Measurements from ENCODE around the gene SCEL.

DNA sequence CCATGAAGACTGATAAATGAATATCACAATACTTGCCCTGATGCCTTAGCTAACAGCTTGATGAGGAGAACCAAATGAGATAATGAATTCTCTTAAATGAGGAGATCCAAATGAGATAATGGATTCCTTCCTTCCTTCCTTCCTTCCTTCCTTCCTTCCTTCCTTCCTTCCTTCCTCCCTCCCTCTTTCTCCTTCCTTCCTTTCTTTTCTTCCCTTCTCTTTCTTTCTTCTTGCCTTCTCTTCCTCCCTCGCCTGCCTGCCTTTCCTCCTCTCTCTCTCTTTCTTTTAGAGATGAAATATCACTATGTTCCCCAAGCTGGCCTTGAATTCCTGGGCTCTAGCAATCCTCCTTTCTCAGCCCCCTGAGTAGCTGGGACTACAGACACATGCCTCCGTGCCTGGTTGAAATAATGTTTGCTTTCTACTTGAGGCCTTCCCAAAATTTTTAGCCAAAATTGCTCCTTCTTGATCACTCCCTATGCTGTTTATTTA, 158.0 kb downstream of the SCEL start:
- TF ChIP-seq, protein P1, sequence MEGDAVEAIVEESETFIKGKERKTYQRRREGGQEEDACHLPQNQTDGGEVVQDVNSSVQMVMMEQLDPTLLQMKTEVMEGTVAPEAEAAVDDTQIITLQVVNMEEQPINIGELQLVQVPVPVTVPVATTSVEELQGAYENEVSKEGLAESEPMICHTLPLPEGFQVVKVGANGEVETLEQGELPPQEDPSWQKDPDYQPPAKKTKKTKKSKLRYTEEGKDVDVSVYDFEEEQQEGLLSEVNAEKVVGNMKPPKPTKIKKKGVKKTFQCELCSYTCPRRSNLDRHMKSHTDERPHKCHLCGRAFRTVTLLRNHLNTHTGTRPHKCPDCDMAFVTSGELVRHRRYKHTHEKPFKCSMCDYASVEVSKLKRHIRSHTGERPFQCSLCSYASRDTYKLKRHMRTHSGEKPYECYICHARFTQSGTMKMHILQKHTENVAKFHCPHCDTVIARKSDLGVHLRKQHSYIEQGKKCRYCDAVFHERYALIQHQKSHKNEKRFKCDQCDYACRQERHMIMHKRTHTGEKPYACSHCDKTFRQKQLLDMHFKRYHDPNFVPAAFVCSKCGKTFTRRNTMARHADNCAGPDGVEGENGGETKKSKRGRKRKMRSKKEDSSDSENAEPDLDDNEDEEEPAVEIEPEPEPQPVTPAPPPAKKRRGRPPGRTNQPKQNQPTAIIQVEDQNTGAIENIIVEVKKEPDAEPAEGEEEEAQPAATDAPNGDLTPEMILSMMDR (IDR thresholded peaks at IDR 0.05; ENCODE audit: low read length) = no peak
- no peak for TF ChIP-seq EZH2 (optimal IDR thresholded peaks at IDR 0.05; ENCODE audit: low read depth, low read length)

Measured in MM.1S (cell line).